Endothelial cell (in vitro differentiated cells): ENCODE results near the gene PSMG3. TPM values are rescaled to one million over a fixed set of nuclear protein-coding genes. Genes with fewer than 3 reads are reported as not detected.

Experiments used
- DNase-seq: peaks from one replicate; pipeline ENCODE4 v3.0.0; 2021; ENCODE audit warnings: low spot score
- H3K27ac Mint-ChIP-seq: one replicate; pipeline ENCODE4 v1.8.0; 2021; ENCODE audit warnings: mixed read lengths, inconsistent platforms; ENCODE audit not compliant: unreplicated experiment
- H3K27me3 Mint-ChIP-seq: one replicate; pipeline ENCODE4 v1.8.0; 2021; ENCODE audit warnings: mild to moderate bottlenecking, moderate library complexity, mixed read lengths, inconsistent platforms; ENCODE audit not compliant: unreplicated experiment
- H3K36me3 Mint-ChIP-seq: one replicate; pipeline ENCODE4 v1.8.0; 2021; ENCODE audit warnings: mild to moderate bottlenecking, low read depth, mixed read lengths, inconsistent platforms; ENCODE audit not compliant: unreplicated experiment
- H3K4me1 Mint-ChIP-seq: one replicate; pipeline ENCODE4 v1.8.0; 2021; ENCODE audit warnings: mild to moderate bottlenecking, mixed read lengths, inconsistent platforms; ENCODE audit not compliant: unreplicated experiment
- H3K4me3 Mint-ChIP-seq: one replicate; pipeline ENCODE4 v1.8.0; 2021; ENCODE audit warnings: mild to moderate bottlenecking, mixed read lengths, inconsistent platforms; ENCODE audit not compliant: unreplicated experiment
- H3K9me3 Mint-ChIP-seq: one replicate; pipeline ENCODE4 v1.8.0; 2021; ENCODE audit warnings: mixed read lengths, inconsistent platforms; ENCODE audit not compliant: unreplicated experiment
- total RNA-seq: library from RNA; stranded (reverse); fragmentation: NEBNext Ultra II Directional; extraction: Animal tissue kit (Norgen Biotek cat#: 25700); gene quantifications from one replicate; pipeline ENCODE4 v1.2.1, GENCODE V29; 2021; ENCODE audit not compliant: unreplicated experiment
- TF ChIP-seq, protein P1 (sequence below): fragments of 200-600 bp; sonication (generic); IDR thresholded peaks from one replicate; pipeline ENCODE4 v1.5.0; 2021; ENCODE audit warnings: antibody characterized with exemption; ENCODE audit not compliant: unreplicated experiment

PSMG3 gene
- total RNA-seq, 1 donor from 2014 or later = 20.3 TPM

DNA sequence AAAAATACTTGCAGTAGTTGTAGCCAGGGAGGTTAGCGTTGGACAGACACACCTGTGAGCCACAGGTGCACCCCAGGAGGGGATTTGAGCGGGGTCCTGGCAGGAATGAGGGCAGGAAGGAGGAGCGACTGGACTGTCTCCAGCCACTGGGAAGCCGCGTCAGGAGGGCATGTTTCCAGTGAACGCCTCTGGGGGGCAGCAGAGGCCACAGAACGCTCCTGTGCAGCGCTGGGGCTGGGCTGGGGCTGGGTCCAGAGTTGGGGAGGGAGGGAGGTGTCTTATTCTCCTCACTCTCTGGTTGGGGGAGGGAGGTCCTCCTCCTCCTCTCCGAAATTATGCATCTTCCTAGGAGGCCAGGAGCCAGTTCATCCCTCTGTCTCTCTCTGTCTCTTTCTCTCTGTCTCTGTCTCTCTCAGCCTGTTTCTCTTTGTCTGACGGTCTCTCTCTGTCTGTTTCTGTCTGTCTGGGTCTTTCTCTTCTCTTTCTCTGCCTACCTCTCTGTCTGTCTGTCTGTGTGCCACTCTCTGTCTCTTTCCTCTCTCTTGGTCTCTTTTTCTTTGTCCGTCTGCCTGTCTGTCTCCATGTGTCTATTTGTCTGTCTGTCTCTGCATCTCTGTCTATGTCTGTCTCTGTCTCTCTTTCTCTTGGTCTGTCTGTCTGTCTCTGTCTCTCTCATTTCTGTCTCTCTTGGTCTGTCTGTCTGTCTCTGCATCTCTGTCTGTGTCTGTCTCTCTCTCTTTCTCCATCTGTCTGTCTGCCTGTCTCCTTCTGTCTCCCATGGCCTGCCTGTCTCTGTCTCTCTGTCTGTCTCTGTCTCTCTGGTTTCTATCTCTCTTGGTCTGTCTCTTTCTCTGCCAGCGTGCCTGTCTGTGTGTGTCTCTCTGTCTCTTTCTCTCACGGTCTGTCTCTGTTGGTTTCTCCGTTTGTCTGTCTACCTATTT lies 9.9 kb upstream of the PSMG3 start:
- Mint-ChIP-seq H3K4me1 (peaks cover 3% of the 10 kb centered on the region), H3K4me3 (no peak overlapping the region), H3K9me3 (no peaks in the 10 kb centered on the region), H3K36me3 (peaks cover 10% of the 10 kb centered on the region), H3K27ac (no peak overlapping the region), H3K27me3 (peaks cover 2% of the 10 kb centered on the region)
- TF ChIP-seq, protein P1, sequence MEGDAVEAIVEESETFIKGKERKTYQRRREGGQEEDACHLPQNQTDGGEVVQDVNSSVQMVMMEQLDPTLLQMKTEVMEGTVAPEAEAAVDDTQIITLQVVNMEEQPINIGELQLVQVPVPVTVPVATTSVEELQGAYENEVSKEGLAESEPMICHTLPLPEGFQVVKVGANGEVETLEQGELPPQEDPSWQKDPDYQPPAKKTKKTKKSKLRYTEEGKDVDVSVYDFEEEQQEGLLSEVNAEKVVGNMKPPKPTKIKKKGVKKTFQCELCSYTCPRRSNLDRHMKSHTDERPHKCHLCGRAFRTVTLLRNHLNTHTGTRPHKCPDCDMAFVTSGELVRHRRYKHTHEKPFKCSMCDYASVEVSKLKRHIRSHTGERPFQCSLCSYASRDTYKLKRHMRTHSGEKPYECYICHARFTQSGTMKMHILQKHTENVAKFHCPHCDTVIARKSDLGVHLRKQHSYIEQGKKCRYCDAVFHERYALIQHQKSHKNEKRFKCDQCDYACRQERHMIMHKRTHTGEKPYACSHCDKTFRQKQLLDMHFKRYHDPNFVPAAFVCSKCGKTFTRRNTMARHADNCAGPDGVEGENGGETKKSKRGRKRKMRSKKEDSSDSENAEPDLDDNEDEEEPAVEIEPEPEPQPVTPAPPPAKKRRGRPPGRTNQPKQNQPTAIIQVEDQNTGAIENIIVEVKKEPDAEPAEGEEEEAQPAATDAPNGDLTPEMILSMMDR = peak; percentile 55
- DNase-seq = peak; percentile 87

DNA sequence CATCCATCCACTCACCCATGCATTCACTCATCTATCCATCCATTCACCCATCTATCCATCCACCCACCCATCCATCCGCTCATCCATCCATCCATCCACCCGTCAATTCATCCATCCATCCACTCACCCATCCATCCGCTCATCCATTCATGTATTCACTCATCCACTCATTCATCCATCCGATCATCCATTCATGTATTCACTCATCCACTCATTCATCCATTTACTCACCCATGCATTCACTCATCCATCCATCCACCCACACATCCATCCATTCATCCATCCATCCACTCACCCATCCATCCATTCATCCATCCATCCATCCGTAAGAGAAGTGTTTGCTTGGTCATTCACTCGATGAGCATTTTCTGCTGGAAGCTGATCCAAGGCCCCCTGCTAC lies 8.7 kb upstream of the PSMG3 start:
- TF ChIP-seq, protein P1 = no peak
- H3K27ac Mint-ChIP-seq = no peak overlapping the region
- peaks cover 4% of the 10 kb centered on the region for H3K27me3 Mint-ChIP-seq

DNA sequence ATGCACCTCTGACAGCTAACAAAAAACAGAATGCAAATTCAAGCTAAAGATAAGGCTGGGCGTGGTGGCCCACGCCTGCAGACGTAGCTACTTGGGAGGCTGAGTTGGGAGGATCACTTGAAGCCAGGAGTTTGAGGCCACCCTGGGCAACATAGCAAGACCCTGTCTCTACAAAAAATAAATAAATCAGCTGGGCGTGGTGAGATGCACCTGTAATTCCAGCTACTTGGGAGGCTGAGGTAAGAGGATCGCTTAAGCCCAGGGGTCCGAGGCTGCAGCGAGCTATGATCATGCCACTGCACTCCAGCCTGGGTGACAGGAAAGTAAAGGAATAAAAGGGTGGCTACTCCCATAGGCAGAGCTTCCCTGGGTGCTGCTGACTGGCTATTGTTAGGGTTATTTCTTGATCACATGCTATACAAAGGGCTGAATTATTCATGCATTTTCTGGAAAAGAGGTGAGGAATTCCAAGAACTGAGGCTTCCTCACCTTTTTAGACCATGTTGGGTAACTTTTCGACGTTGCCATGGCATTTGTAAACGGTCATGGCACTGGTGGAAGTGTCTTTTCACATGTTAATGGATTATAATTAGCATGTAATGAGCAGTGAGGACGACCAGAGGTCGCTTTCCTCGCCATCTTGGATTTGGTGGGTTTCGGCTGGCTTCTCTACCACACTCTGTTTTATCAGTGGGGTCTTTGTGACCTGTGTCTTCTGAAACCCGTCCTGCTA lies 6.9 kb upstream of the PSMG3 start:
- H3K36me3 Mint-ChIP-seq = peaks cover 10% of the 10 kb centered on the region
- peaks cover 3% of the 10 kb centered on the region for H3K4me1 Mint-ChIP-seq
- H3K27me3 Mint-ChIP-seq = peaks cover 4% of the 10 kb centered on the region
- no peak for DNase-seq
- no peak overlapping the region for H3K27ac Mint-ChIP-seq
- TF ChIP-seq, protein P1 = no peak
- no peak overlapping the region for H3K4me3 Mint-ChIP-seq
- H3K9me3 Mint-ChIP-seq = no peaks in the 10 kb centered on the region

More for the DNA sequence above, 8.7 kb upstream of the PSMG3 start:
- Mint-ChIP-seq H3K4me3 (no peak overlapping the region), H3K36me3 (peaks cover 10% of the 10 kb centered on the region), H3K9me3 (no peaks in the 10 kb centered on the region), H3K4me1 (peaks cover 3% of the 10 kb centered on the region)
- no peak for DNase-seq

- Mint-ChIP-seq H3K4me3 (no peak overlapping the region), H3K36me3 (peaks cover 10% of the 10 kb centered on the region), H3K4me1 (peaks cover 5% of the 10 kb centered on the region), H3K9me3 (no peaks in the 10 kb centered on the region), H3K27ac (no peak overlapping the region), H3K27me3 (peaks cover 5% of the 10 kb centered on the region)
- TF ChIP-seq, protein P1 = no peak
- DNase-seq = no peak
These were observed 6.0 kb upstream of the PSMG3 start for GRCh38 chr7:1575809-1576208.
